Epithelial cell of proximal tubule (primary cell): ENCODE data around the gene ZSCAN10. TPM values are rescaled to one million over a fixed set of nuclear protein-coding genes. Genes with fewer than 3 reads are reported as not detected.
"Not testable (repeated sequence)": the region's sequence is repeated elsewhere in the genome, so short reads cannot be mapped to it uniquely, and the experiment has no call there.

Experiments used
- DNase-seq: peaks from one replicate; pipeline ENCODE4 v3.0.0-alpha.2; 2011; ENCODE audit warnings: low read depth
- H3K4me3 ChIP-seq: 2 replicates; pipeline ENCODE4 v1.5.1; 2011; ENCODE audit warnings: low read depth, mild to moderate bottlenecking, low read length
- CTCF ChIP-seq: conservative IDR thresholded peaks from 2 replicates; pipeline ENCODE4 v1.5.1; 2012; ENCODE audit warnings: low read depth, mild to moderate bottlenecking, low read length
- total RNA-seq: library from RNA; depleted of rRNA; stranded (reverse); fragments of >200 nt; gene quantifications from 2 replicates; pipeline ENCODE4 v1.2.3, GENCODE V29; 2015

ZSCAN10 gene
- total RNA-seq, 1 donor from 2014 or later, result not detected

DNA sequence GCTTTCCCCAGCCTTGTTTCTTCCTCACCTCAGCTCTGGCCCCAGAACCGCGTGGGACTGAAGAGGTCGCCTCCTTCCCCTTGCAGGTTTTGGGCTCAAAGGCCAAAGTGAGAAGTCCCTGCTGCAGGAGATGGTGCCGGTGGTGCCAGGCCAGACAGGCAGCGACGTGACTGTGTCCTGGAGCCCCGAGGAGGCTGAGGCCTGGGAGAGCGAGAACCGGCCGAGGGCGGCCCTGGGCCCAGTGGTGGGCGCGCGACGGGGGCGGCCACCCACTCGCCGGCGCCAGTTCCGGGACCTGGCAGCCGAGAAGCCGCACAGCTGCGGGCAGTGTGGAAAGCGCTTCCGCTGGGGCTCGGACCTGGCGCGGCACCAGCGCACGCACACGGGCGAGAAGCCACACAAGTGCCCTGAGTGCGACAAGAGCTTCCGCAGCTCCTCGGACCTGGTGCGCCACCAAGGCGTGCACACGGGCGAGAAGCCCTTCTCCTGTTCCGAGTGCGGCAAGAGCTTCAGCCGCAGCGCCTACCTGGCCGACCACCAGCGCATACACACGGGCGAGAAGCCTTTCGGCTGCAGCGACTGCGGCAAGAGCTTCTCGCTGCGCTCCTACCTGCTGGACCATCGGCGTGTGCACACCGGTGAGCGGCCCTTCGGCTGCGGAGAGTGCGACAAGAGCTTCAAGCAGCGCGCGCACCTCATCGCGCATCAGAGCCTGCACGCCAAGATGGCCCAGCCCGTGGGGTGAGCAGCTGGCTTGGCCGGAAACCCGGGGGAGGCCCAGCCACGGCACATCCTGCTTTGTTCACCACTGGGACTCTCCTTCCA, 41.7 kb upstream of the ZSCAN10 start:
- no peak for DNase-seq
- H3K4me3 ChIP-seq, result no peak overlapping the region
- TF ChIP-seq CTCF, result no peak

DNA sequence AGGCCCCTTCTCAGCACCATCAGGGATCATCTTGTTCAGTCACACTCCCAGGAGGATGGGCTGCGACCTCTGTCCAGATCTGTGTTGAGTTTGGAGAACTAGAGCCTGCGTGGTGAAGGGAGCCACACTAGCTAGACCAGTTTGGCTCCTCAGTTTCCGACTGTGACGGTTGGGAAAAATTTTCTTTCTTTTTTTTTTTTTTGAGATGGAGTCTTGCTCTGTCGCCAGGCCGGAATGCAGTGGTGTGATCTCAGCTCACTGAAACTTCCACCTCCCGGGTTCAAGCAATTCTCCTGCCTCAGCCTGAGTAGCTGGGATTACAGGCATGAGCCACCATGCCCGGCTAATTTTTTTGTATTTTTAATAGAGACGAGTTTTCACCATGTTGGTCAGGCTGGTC, 40.5 kb upstream of the ZSCAN10 start:
- H3K4me3 ChIP-seq, DNase-seq: not testable (repeated sequence)

DNA sequence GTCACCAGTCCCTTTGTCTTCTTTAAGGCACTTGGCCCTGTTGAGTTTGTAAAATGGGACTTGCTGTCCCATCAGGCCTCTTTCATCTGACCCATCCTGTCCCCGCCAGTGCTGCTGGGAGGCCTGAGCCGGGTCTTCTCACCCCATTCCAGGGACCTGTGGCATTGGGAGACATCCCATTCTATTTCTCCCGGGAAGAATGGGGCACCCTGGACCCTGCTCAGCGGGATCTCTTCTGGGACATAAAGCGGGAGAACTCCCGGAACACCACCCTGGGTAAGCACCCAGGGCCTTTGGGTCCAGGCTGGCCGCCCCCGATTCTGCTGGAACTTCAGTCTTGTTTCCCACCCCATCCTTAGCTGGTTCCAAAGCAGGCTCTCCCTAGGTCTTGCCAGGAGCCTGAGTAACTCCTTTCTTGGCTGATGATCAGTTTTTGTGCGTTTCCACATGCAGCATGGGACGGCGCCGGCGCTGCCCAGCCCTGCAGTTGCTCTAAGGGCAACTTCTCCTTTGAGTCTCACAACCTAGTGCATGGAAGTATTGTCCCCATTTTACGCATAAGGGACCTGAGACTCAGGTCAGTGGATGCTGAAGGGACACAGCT, 39.8 kb upstream of the ZSCAN10 start:
- no peak for DNase-seq
- H3K4me3 ChIP-seq, result no peak overlapping the region
- no peak for TF ChIP-seq CTCF

DNA sequence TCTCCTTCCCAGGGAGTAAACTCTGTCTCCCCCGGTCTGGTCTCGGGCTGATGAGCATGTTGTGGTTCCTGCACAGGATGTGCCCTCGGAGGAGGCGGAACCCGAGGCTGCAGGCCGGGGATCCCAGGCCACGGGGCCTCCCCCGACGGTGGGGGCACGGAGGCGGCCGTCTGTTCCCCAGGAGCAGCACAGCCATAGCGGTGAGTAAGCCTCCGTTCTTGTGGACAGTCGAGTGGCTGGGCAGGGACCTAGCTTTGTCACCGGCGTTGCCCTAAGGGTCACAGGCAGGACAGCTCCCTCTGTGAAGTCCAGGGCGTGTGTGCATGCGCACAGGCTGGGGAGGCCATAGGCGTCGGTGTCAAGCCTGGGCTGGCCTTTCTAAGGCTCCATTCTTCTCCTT, 39.2 kb upstream of the ZSCAN10 start:
- TF ChIP-seq CTCF, result no peak
- DNase-seq, result no peak
- H3K4me3 ChIP-seq, result no peak overlapping the region

DNA sequence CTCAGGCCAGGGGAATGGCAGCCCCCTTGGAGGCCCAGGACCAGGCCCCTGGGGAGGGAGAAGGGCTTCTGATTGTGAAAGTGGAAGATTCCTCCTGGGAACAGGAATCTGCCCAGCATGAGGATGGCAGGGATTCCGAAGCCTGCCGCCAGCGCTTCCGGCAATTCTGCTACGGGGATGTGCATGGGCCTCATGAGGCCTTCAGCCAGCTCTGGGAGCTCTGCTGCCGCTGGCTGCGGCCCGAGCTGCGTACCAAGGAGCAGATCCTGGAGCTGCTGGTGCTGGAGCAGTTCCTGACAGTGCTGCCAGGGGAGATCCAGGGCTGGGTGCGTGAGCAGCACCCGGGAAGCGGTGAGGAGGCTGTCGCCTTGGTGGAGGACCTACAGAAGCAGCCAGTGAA, 38.2 kb upstream of the ZSCAN10 start:
- no peak for DNase-seq
- H3K4me3 ChIP-seq, result no peak overlapping the region
- TF ChIP-seq CTCF, result no peak

DNA sequence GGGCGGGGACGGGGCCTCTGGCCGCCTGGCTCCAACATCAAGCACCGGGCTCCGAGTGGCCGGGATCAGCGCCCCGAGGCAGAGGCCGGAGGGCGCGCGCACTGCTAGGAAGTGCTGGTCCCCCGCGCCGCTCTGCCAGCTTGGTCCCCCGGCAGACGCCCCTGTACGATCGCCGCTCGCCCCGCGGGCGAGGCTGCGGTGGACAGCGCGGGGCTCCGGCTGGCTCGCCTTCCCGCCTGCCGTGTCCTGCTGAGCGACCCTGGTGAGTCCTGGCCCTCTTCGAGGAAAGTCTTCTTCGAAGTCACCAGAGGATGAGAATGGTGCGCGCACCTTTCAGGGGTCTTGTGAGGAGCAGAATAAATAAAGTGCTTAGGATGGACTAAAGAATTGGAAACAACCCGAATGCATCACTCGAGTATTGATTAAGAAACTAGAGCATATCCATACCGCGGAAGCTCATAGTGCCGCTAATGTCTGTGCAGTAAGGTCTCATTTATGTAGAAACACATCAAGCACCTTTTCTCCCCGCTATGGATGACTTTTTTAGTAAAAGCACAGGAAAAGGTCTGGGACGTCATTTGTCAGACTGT, 36.1 kb upstream of the ZSCAN10 start:
- DNase-seq, result no peak
- peak overlapping the region; percentile 99 for H3K4me3 ChIP-seq
- no peak for TF ChIP-seq CTCF

- TF ChIP-seq CTCF, result no peak
- peak within 1 kb of the TSS; percentile 99 for H3K4me3 ChIP-seq
- peak; percentile 82 for DNase-seq
Observed at GRCh38 chr16:3134338-3135125, 35.4 kb upstream of the ZSCAN10 start, which contains the start of gene ZNF213. Gene ZNF213 (plus strand): TSS chr16:3135029. CDS start chr16:3137281, 2,252 bp downstream.
